Measurements from ENCODE around the gene LGALS4.

Gene LGALS4

DNA sequence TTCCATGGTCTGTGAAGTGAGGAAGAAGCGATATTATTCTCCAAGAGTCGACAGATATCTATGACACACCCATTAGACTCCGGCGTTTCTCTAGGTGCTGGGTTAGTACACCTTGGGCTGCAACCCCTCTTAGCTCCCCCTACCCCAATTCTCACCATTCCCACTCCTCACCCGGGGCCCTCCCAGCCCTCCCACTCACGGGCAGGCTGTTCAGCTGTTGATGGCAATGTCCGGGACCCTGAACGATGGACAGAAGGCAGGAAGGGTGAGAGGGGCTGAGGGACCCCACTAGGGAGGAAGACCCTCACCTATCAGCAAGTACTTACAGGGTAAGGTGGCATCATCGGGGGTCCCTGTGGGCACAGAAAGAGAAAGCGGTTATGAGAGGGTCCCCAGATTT, 9.2 kb downstream of the LGALS4 start:
- Histone ChIP-seq H4K20me1 (ENCODE audit: control insufficient read depth, insufficient read depth, low read depth, low read length) (no peaks in the 10 kb centered on the region), H3K9me2 (replicated peaks; ENCODE audit: control insufficient read depth, low read length) (no peaks in the 10 kb centered on the region), H3F3A (ENCODE audit: control insufficient read depth, insufficient read depth) (no peaks in the 10 kb centered on the region), H3K27ac (ENCODE audit: low read depth, low read length) (no peak overlapping the region), H3K4me2 (ENCODE audit: low read length) (no peak overlapping the region), H3K4me3 (ENCODE audit: low read length) (no peak overlapping the region), H3K4me1 (ENCODE audit: control insufficient read depth, low read length) (peaks cover 15% of the 10 kb centered on the region), H3K79me2 (ENCODE audit: control insufficient read depth, low read length) (no peaks in the 10 kb centered on the region), H3K36me3 (ENCODE audit: control insufficient read depth, low read length) (no peaks in the 10 kb centered on the region), H3K9me3 (ENCODE audit: control insufficient read depth, insufficient read depth, low read length) (no peaks in the 10 kb centered on the region), H3K27me3 (ENCODE audit: control insufficient read depth, low read length) (no peaks in the 10 kb centered on the region)
- TF ChIP-seq, protein P1, sequence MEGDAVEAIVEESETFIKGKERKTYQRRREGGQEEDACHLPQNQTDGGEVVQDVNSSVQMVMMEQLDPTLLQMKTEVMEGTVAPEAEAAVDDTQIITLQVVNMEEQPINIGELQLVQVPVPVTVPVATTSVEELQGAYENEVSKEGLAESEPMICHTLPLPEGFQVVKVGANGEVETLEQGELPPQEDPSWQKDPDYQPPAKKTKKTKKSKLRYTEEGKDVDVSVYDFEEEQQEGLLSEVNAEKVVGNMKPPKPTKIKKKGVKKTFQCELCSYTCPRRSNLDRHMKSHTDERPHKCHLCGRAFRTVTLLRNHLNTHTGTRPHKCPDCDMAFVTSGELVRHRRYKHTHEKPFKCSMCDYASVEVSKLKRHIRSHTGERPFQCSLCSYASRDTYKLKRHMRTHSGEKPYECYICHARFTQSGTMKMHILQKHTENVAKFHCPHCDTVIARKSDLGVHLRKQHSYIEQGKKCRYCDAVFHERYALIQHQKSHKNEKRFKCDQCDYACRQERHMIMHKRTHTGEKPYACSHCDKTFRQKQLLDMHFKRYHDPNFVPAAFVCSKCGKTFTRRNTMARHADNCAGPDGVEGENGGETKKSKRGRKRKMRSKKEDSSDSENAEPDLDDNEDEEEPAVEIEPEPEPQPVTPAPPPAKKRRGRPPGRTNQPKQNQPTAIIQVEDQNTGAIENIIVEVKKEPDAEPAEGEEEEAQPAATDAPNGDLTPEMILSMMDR (IDR thresholded peaks at IDR 0.05; ENCODE audit: low read depth, low read length, poor library complexity, severe bottlenecking): no peak
- TF ChIP-seq EZH2phosphoT487 (IDR thresholded peaks at IDR 0.05; ENCODE audit: borderline replicate concordance, low read length): no peak

GRCh38 chr19:38801359-38802095, 11.2 kb downstream of the LGALS4 start:
- Histone ChIP-seq H3K36me3 (ENCODE audit: control insufficient read depth, low read length) (no peaks in the 10 kb centered on the region), H3K27me3 (ENCODE audit: control insufficient read depth, low read length) (no peaks in the 10 kb centered on the region), H3K9me3 (ENCODE audit: control insufficient read depth, insufficient read depth, low read length) (no peaks in the 10 kb centered on the region), H3K9me2 (replicated peaks; ENCODE audit: control insufficient read depth, low read length) (no peaks in the 10 kb centered on the region), H3K27ac (ENCODE audit: low read depth, low read length) (no peak overlapping the region), H3K4me1 (ENCODE audit: control insufficient read depth, low read length) (peaks cover 7% of the 10 kb centered on the region), H4K20me1 (ENCODE audit: control insufficient read depth, insufficient read depth, low read depth, low read length) (no peaks in the 10 kb centered on the region), H3F3A (ENCODE audit: control insufficient read depth, insufficient read depth) (no peaks in the 10 kb centered on the region), H3K4me2 (ENCODE audit: low read length) (no peak overlapping the region), H3K79me2 (ENCODE audit: control insufficient read depth, low read length) (no peaks in the 10 kb centered on the region), H3K4me3 (ENCODE audit: low read length) (no peak overlapping the region)
- TF ChIP-seq, protein P1 (IDR thresholded peaks at IDR 0.05; ENCODE audit: low read depth, low read length, poor library complexity, severe bottlenecking): no peak
- TF ChIP-seq EZH2phosphoT487 (IDR thresholded peaks at IDR 0.05; ENCODE audit: borderline replicate concordance, low read length): no peak

GRCh38 chr19:38800577-38801347, 12.0 kb downstream of the LGALS4 start:
- Histone ChIP-seq H4K20me1 (ENCODE audit: control insufficient read depth, insufficient read depth, low read depth, low read length) (no peaks in the 10 kb centered on the region), H3K27me3 (ENCODE audit: control insufficient read depth, low read length) (no peaks in the 10 kb centered on the region), H3K36me3 (ENCODE audit: control insufficient read depth, low read length) (no peaks in the 10 kb centered on the region), H3K4me1 (ENCODE audit: control insufficient read depth, low read length) (peaks cover 9% of the 10 kb centered on the region), H3K9me2 (replicated peaks; ENCODE audit: control insufficient read depth, low read length) (no peaks in the 10 kb centered on the region), H3K27ac (ENCODE audit: low read depth, low read length) (no peak overlapping the region), H3K4me2 (ENCODE audit: low read length) (no peak overlapping the region), H3F3A (ENCODE audit: control insufficient read depth, insufficient read depth) (no peaks in the 10 kb centered on the region), H3K9me3 (ENCODE audit: control insufficient read depth, insufficient read depth, low read length) (no peaks in the 10 kb centered on the region), H3K4me3 (ENCODE audit: low read length) (no peak overlapping the region), H3K79me2 (ENCODE audit: control insufficient read depth, low read length) (no peaks in the 10 kb centered on the region)
- no peak for TF ChIP-seq EZH2phosphoT487 (IDR thresholded peaks at IDR 0.05; ENCODE audit: borderline replicate concordance, low read length)
- TF ChIP-seq, protein P1 (IDR thresholded peaks at IDR 0.05; ENCODE audit: low read depth, low read length, poor library complexity, severe bottlenecking): no peak

Measured in DOHH2 (cell line).